AG08395 (cell line): ENCODE results near the gene CHRNA4.

ENCODE experiments used
- DNase-seq: peaks from one replicate; pipeline ENCODE4 v3.0.0; 2012; ENCODE audit warnings: mixed read lengths, low spot score

Gene CHRNA4

GRCh38 chr20:63377256-63377941 lies 16.2 kb upstream of the CHRNA4 start:
- DNase-seq = no peak

- no peak for DNase-seq
These were observed 15.4 kb upstream of the CHRNA4 start for GRCh38 chr20:63376283-63377250.

GRCh38 chr20:63375438-63375837 lies 14.3 kb upstream of the CHRNA4 start:
- no peak for DNase-seq

- no peak for DNase-seq
These were observed 13.4 kb upstream of the CHRNA4 start for GRCh38 chr20:63374504-63374903.

GRCh38 chr20:63373996-63374395 lies 12.8 kb upstream of the CHRNA4 start:
- DNase-seq = no peak

GRCh38 chr20:63372971-63373885 lies 12.1 kb upstream of the CHRNA4 start:
- DNase-seq = no peak

- DNase-seq = no peak
These were observed 10.2 kb upstream of the CHRNA4 start for GRCh38 chr20:63371291-63371865.

- DNase-seq = no peak
These were observed 9.6 kb upstream of the CHRNA4 start for GRCh38 chr20:63370618-63371187.

GRCh38 chr20:63369724-63370617 lies 8.8 kb upstream of the CHRNA4 start:
- no peak for DNase-seq

- DNase-seq = no peak
These were observed 7.9 kb upstream of the CHRNA4 start for GRCh38 chr20:63369024-63369530.

GRCh38 chr20:63368151-63368550 lies 7.0 kb upstream of the CHRNA4 start:
- no peak for DNase-seq

GRCh38 chr20:63367446-63368055 lies 6.4 kb upstream of the CHRNA4 start:
- DNase-seq = no peak

GRCh38 chr20:63366390-63367365 lies 5.5 kb upstream of the CHRNA4 start:
- DNase-seq = no peak

GRCh38 chr20:63365601-63366389 lies 4.6 kb upstream of the CHRNA4 start:
- DNase-seq = no peak

- DNase-seq = no peak
These were observed 3.8 kb upstream of the CHRNA4 start for GRCh38 chr20:63364801-63365585.

GRCh38 chr20:63363981-63364561 lies 2.9 kb upstream of the CHRNA4 start:
- DNase-seq = no peak
